ENCODE results near the gene SNX3.

SNX3 gene

GRCh38 chr6:108203189-108204112, 57.4 kb downstream of the SNX3 start:
- DNase-seq (ENCODE audit: low spot score) = peak; percentile 50

- no peak for DNase-seq (ENCODE audit: low spot score)
Observed at GRCh38 chr6:108200631-108201030, 60.2 kb downstream of the SNX3 start.

- no peak for DNase-seq (ENCODE audit: low spot score)
Observed at GRCh38 chr6:108200186-108200585, 60.7 kb downstream of the SNX3 start.

GRCh38 chr6:108198761-108199498, 61.9 kb downstream of the SNX3 start:
- DNase-seq (ENCODE audit: low spot score) = no peak

GRCh38 chr6:108195209-108195608, 65.6 kb downstream of the SNX3 start:
- DNase-seq (ENCODE audit: low spot score) = no peak

GRCh38 chr6:108194503-108194902, 66.3 kb downstream of the SNX3 start:
- DNase-seq (ENCODE audit: low spot score) = no peak

GRCh38 chr6:108193835-108194234, 67.0 kb downstream of the SNX3 start:
- no peak for DNase-seq (ENCODE audit: low spot score)

GRCh38 chr6:108193131-108193530, 67.7 kb downstream of the SNX3 start:
- DNase-seq (ENCODE audit: low spot score) = no peak

- DNase-seq (ENCODE audit: low spot score) = no peak
Observed at GRCh38 chr6:108187519-108187918, 73.3 kb downstream of the SNX3 start.

- no peak for DNase-seq (ENCODE audit: low spot score)
Observed at GRCh38 chr6:108186226-108186625, 74.6 kb downstream of the SNX3 start.

- no peak for DNase-seq (ENCODE audit: low spot score)
Observed at GRCh38 chr6:108180776-108181175, 80.1 kb downstream of the SNX3 start.

- DNase-seq (ENCODE audit: low spot score) = no peak
Observed at GRCh38 chr6:108180266-108180665, 80.6 kb downstream of the SNX3 start.

GRCh38 chr6:108179741-108180140, 81.1 kb downstream of the SNX3 start:
- DNase-seq (ENCODE audit: low spot score) = no peak

- no peak for DNase-seq (ENCODE audit: low spot score)
Observed at GRCh38 chr6:108176281-108177089, 84.4 kb downstream of the SNX3 start.

- no peak for DNase-seq (ENCODE audit: low spot score)
Observed at GRCh38 chr6:108175592-108176279, 85.1 kb downstream of the SNX3 start.

GRCh38 chr6:108175176-108175591, 85.7 kb downstream of the SNX3 start:
- DNase-seq (ENCODE audit: low spot score) = no peak

- DNase-seq (ENCODE audit: low spot score) = no peak
Observed at GRCh38 chr6:108174371-108175175, 86.3 kb downstream of the SNX3 start.

GRCh38 chr6:108171918-108172516, 88.8 kb downstream of the SNX3 start:
- no peak for DNase-seq (ENCODE audit: low spot score)

- DNase-seq (ENCODE audit: low spot score) = no peak
Observed at GRCh38 chr6:108171291-108171917, 89.4 kb downstream of the SNX3 start.
